CD4-positive, CD25-positive, alpha-beta regulatory T cell (primary cell): Measurements from ENCODE around the gene SDF2L1. TPM values are rescaled to one million over a fixed set of nuclear protein-coding genes. Genes with fewer than 3 reads are reported as not detected.
A peak's percentile ranks its signal among the peaks of the same experiment; 100 is the strongest.

Source experiments
- ATAC-seq, 2 donors: fragments of 150-1000 bp; cut with Tn5 transposase; one replicate each; pipeline ENCODE4 v1.10.0; 2021; ENCODE audit warnings: low read depth in 2 of 2, moderate number of reproducible peaks in 2 of 2, moderate library complexity in 1 of 2
- DNase-seq, 3 donors: peaks; one replicate each; pipeline versions ENCODE4 v3.0.0 to v3.0.0-alpha.2; 2012 to 2022; ENCODE audit warnings: mixed read lengths in 1 of 3
- H3K27ac ChIP-seq: one replicate; pipeline ENCODE4 v1.7.0; 2013; ENCODE audit warnings: mild to moderate bottlenecking, low read length; ENCODE audit not compliant: insufficient read depth, poor library complexity, severe bottlenecking
- H3K27me3 ChIP-seq: one replicate; pipeline ENCODE4 v1.7.0; 2013; ENCODE audit warnings: low read length; ENCODE audit not compliant: control insufficient read depth, insufficient read depth
- H3K36me3 ChIP-seq: one replicate; pipeline ENCODE4 v1.7.0; 2013; ENCODE audit warnings: mild to moderate bottlenecking, low read length, moderate library complexity; ENCODE audit not compliant: control insufficient read depth, insufficient read depth
- H3K4me1 ChIP-seq: 2 replicates; pipeline ENCODE4 v1.7.0; 2013; ENCODE audit warnings: mild to moderate bottlenecking, low read length; ENCODE audit not compliant: insufficient read depth, control insufficient read depth, poor library complexity, severe bottlenecking
- H3K4me3 ChIP-seq: one replicate; pipeline ENCODE4 v1.7.0; 2013; ENCODE audit warnings: low read depth, mild to moderate bottlenecking, low read length, moderate library complexity
- H3K9me3 ChIP-seq, 2 experiments: 1 replicate in 1 of 2; 2 replicates in 1 of 2; pipeline ENCODE4 v1.7.0; 2013; ENCODE audit warnings: low read length in 2 of 2, mild to moderate bottlenecking in 1 of 2, moderate library complexity in 1 of 2; ENCODE audit not compliant: control insufficient read depth in 2 of 2
- H3K27ac Mint-ChIP-seq, 3 donors: one replicate each; pipeline ENCODE4 v1.8.0; 2020 to 2022; ENCODE audit warnings: mild to moderate bottlenecking in 3 of 3, mixed read lengths in 3 of 3, moderate library complexity in 2 of 3
- H3K27me3 Mint-ChIP-seq: one replicate; pipeline ENCODE4 v1.8.0; 2022; ENCODE audit warnings: mild to moderate bottlenecking, mixed read lengths
- H3K36me3 Mint-ChIP-seq: one replicate; pipeline ENCODE4 v1.8.0; 2020; ENCODE audit warnings: mixed read lengths
- H3K4me1 Mint-ChIP-seq, 4 donors: one replicate each; pipeline ENCODE4 v1.8.0; 2020 to 2022; ENCODE audit warnings: mixed read lengths in 4 of 4, mild to moderate bottlenecking in 1 of 4
- H3K4me3 Mint-ChIP-seq, 4 donors: one replicate each; pipeline ENCODE4 v1.8.0; 2020 to 2022; ENCODE audit warnings: mild to moderate bottlenecking in 4 of 4, mixed read lengths in 4 of 4, moderate library complexity in 3 of 4
- H3K9me3 Mint-ChIP-seq, 7 donors: one replicate each; pipeline ENCODE4 v1.8.0; 2020 to 2022; ENCODE audit warnings: mixed read lengths in 7 of 7, mild to moderate bottlenecking in 3 of 7, moderate library complexity in 2 of 7
- polyA plus RNA-seq, 4 donors: library from polyadenylated mRNA; unstranded; fragments of 300-500 nt; fragmentation: Illumina TruSeq; gene quantifications; one replicate each; pipeline ENCODE4 v1.2.3, GENCODE V29; 2021
- total RNA-seq: library from RNA; stranded (reverse); gene quantifications from one replicate; pipeline ENCODE4 v1.2.3, GENCODE V29; 2022

The SDF2L1 gene
- total and polyA plus RNA-seq, 5 donors from 2014 or later, result 29.9 to 89.3 (median 73.2) TPM

GRCh38 chr22:21684492-21685163, 42.5 kb downstream of the SDF2L1 start:
- peaks cover 11% of the 10 kb centered on the region for H3K36me3 Mint-ChIP-seq
- no peaks in the 10 kb centered on the region for H3K27me3 Mint-ChIP-seq

GRCh38 chr22:21685164-21685513, 43.0 kb downstream of the SDF2L1 start:
- Mint-ChIP-seq H3K36me3 (peaks cover 14% of the 10 kb centered on the region), H3K4me3 (no peak overlapping the region), H3K27me3 (no peaks in the 10 kb centered on the region), H3K9me3 (no peaks in the 10 kb centered on the region), H3K4me1 (peaks cover 0 to 5% (median 2%) of the 10 kb centered on the region in 4 donors), H3K27ac (no peak overlapping the region)
- H3K4me3 ChIP-seq, result no peak overlapping the region
- H3K36me3 ChIP-seq, result peaks cover 57% of the 10 kb centered on the region
- no peaks in the 10 kb centered on the region for H3K27me3 ChIP-seq
- ATAC-seq (no peak), DNase-seq (no peak)
- H3K9me3 ChIP-seq, result no peaks in the 10 kb centered on the region
- no peak overlapping the region for H3K27ac ChIP-seq
- no peaks in the 10 kb centered on the region for H3K4me1 ChIP-seq

More at GRCh38 chr22:21684492-21685163, 42.5 kb downstream of the SDF2L1 start:
- H3K9me3 ChIP-seq, result no peaks in the 10 kb centered on the region
- Mint-ChIP-seq H3K4me3 (no peak overlapping the region), H3K27ac (no peak overlapping the region), H3K9me3 (no peaks in the 10 kb centered on the region), H3K4me1 (peaks cover 0 to 5% (median under 1%) of the 10 kb centered on the region in 4 donors)
- ATAC-seq (no peak), DNase-seq (no peak)
- no peak overlapping the region for H3K27ac ChIP-seq
- H3K27me3 ChIP-seq, result no peaks in the 10 kb centered on the region
- peaks cover 52% of the 10 kb centered on the region for H3K36me3 ChIP-seq
- H3K4me1 ChIP-seq, result no peaks in the 10 kb centered on the region
- H3K4me3 ChIP-seq, result no peak overlapping the region

- no peak for DNase-seq
- Mint-ChIP-seq H3K4me1 (peaks cover 0 to 6% (median 3%) of the 10 kb centered on the region in 4 donors), H3K9me3 (no peaks in the 10 kb centered on the region), H3K27ac (no peak overlapping the region), H3K27me3 (no peaks in the 10 kb centered on the region), H3K4me3 (no peak overlapping the region), H3K36me3 (peaks cover 22% of the 10 kb centered on the region)
- H3K27me3 ChIP-seq, result no peaks in the 10 kb centered on the region
- ATAC-seq, result no peak
- H3K4me1 ChIP-seq, result no peaks in the 10 kb centered on the region
- H3K27ac ChIP-seq, result no peak overlapping the region
- H3K36me3 ChIP-seq, result peaks cover 63% of the 10 kb centered on the region
- H3K4me3 ChIP-seq, result no peak overlapping the region
- H3K9me3 ChIP-seq, result no peaks in the 10 kb centered on the region
These were observed 44.1 kb downstream of the SDF2L1 start for GRCh38 chr22:21686193-21686608.

GRCh38 chr22:21686634-21687393, 44.7 kb downstream of the SDF2L1 start:
- no peaks in the 10 kb centered on the region for H3K4me1 ChIP-seq
- peaks cover 0 to 6% (median 3%) of the 10 kb centered on the region in 4 donors for H3K4me1 Mint-ChIP-seq
- no peak overlapping the region for H3K4me3 Mint-ChIP-seq
- H3K9me3 ChIP-seq, result no peaks in the 10 kb centered on the region
- no peak overlapping the region for H3K27ac Mint-ChIP-seq
- no peaks in the 10 kb centered on the region for H3K27me3 ChIP-seq
- H3K27ac ChIP-seq, result no peak overlapping the region
- H3K4me3 ChIP-seq, result no peak overlapping the region
- no peaks in the 10 kb centered on the region for H3K27me3 Mint-ChIP-seq
- H3K9me3 Mint-ChIP-seq, result no peaks in the 10 kb centered on the region
- H3K36me3 Mint-ChIP-seq, result peaks cover 26% of the 10 kb centered on the region
- DNase-seq (no peak), ATAC-seq (no peak)
- peaks cover 61% of the 10 kb centered on the region for H3K36me3 ChIP-seq

GRCh38 chr22:21687685-21688259, 45.7 kb downstream of the SDF2L1 start:
- ATAC-seq, result no peak
- Mint-ChIP-seq H3K4me3 (no peak overlapping the region), H3K27me3 (no peaks in the 10 kb centered on the region), H3K4me1 (peaks cover 0 to 6% (median 3%) of the 10 kb centered on the region in 4 donors), H3K9me3 (no peaks in the 10 kb centered on the region), H3K27ac (no peak overlapping the region), H3K36me3 (peaks cover 26% of the 10 kb centered on the region)
- Histone ChIP-seq H3K4me3 (no peak overlapping the region), H3K36me3 (peaks cover 57% of the 10 kb centered on the region), H3K4me1 (no peaks in the 10 kb centered on the region), H3K27ac (no peak overlapping the region), H3K27me3 (no peaks in the 10 kb centered on the region), H3K9me3 (no peaks in the 10 kb centered on the region)
- no peak for DNase-seq

GRCh38 chr22:21688341-21688705, 46.2 kb downstream of the SDF2L1 start:
- H3K4me1 Mint-ChIP-seq, result peaks cover 0 to 6% (median 3%) of the 10 kb centered on the region in 4 donors
- H3K27me3 Mint-ChIP-seq, result no peaks in the 10 kb centered on the region
- H3K9me3 Mint-ChIP-seq, result no peaks in the 10 kb centered on the region
- H3K4me3 Mint-ChIP-seq, result no peak overlapping the region
- DNase-seq, result no peak
- Histone ChIP-seq H3K27ac (no peak overlapping the region), H3K4me3 (no peak overlapping the region), H3K4me1 (no peaks in the 10 kb centered on the region), H3K9me3 (no peaks in the 10 kb centered on the region), H3K36me3 (peaks cover 56% of the 10 kb centered on the region), H3K27me3 (no peaks in the 10 kb centered on the region)
- ATAC-seq, result no peak
- no peak overlapping the region for H3K27ac Mint-ChIP-seq
- H3K36me3 Mint-ChIP-seq, result peaks cover 26% of the 10 kb centered on the region

- Histone ChIP-seq H3K4me3 (no peak overlapping the region), H3K27me3 (no peaks in the 10 kb centered on the region), H3K9me3 (no peaks in the 10 kb centered on the region), H3K4me1 (no peaks in the 10 kb centered on the region), H3K27ac (no peak overlapping the region), H3K36me3 (peaks cover 59% of the 10 kb centered on the region)
- Mint-ChIP-seq H3K27me3 (no peaks in the 10 kb centered on the region), H3K4me1 (peaks cover 0 to 6% (median 3%) of the 10 kb centered on the region in 4 donors), H3K9me3 (no peaks in the 10 kb centered on the region), H3K4me3 (no peak overlapping the region), H3K27ac (peak overlapping the region in 1 of 3 donors; percentile 33), H3K36me3 (peaks cover 26% of the 10 kb centered on the region)
- no peak for DNase-seq
- ATAC-seq, result peak in 1 of 2 donors; percentile 15
These were observed 46.7 kb downstream of the SDF2L1 start for GRCh38 chr22:21688706-21689381.
